H9 (cell line): ENCODE results near the gene MGMT. TPM values are rescaled to one million over a fixed set of nuclear protein-coding genes. Genes with fewer than 3 reads are reported as not detected.
A peak's percentile ranks its signal among the peaks of the same experiment; 100 is the strongest.

Experiments
- DNase-seq: peaks from one replicate; pipeline ENCODE4 v3.0.0-alpha.2; 2017
- H2AFZ ChIP-seq: one replicate; pipeline ENCODE4 v1.6.1; 2013; ENCODE audit warnings: mild to moderate bottlenecking, low read length, control low read depth, moderate library complexity
- H2AK5ac ChIP-seq: 2 replicates; pipeline ENCODE4 v1.6.1; 2013; ENCODE audit warnings: low read length, control low read depth, mixed read lengths; ENCODE audit not compliant: insufficient read length
- H2BK120ac ChIP-seq: one replicate; pipeline ENCODE4 v1.6.1; 2013; ENCODE audit warnings: low read depth, mild to moderate bottlenecking, low read length, control low read depth, inconsistent platforms; ENCODE audit not compliant: poor library complexity, severe bottlenecking
- H2BK12ac ChIP-seq: 2 replicates; pipeline ENCODE4 v1.6.1; 2013; ENCODE audit warnings: low read length, control low read depth, mixed read lengths, low read depth; ENCODE audit not compliant: insufficient read length
- H2BK15ac ChIP-seq: 2 replicates; pipeline ENCODE4 v1.6.1; 2013; ENCODE audit warnings: low read depth, low read length, control low read depth
- H2BK20ac ChIP-seq: one replicate; pipeline ENCODE4 v1.6.1; 2013; ENCODE audit warnings: low read depth, mild to moderate bottlenecking, low read length, control low read depth, inconsistent platforms; ENCODE audit not compliant: poor library complexity, severe bottlenecking
- H2BK5ac ChIP-seq: 2 replicates; pipeline ENCODE4 v1.6.1; 2013; ENCODE audit warnings: low read length, control low read depth, mixed read lengths; ENCODE audit not compliant: insufficient read length
- H3K14ac ChIP-seq: 2 replicates; pipeline ENCODE4 v1.6.1; 2013; ENCODE audit warnings: low read length, control low read depth; ENCODE audit not compliant: insufficient read depth
- H3K18ac ChIP-seq: 2 replicates; pipeline ENCODE4 v1.6.1; 2013; ENCODE audit warnings: low read depth, mild to moderate bottlenecking, mixed read lengths, low read length, control low read depth; ENCODE audit not compliant: insufficient read length
- H3K23ac ChIP-seq: 2 replicates; pipeline ENCODE4 v1.6.1; 2013; ENCODE audit warnings: low read length, control low read depth, mixed read lengths, low read depth; ENCODE audit not compliant: insufficient read length
- H3K23me2 ChIP-seq: 2 replicates; pipeline ENCODE4 v1.6.1; 2013; ENCODE audit warnings: low read depth, mild to moderate bottlenecking, mixed read lengths, low read length, control low read depth; ENCODE audit not compliant: insufficient read length, poor library complexity, severe bottlenecking
- H3K27ac ChIP-seq: 2 replicates; pipeline ENCODE4 v1.5.1; 2013; ENCODE audit warnings: low read length, control low read depth, mixed read lengths, low read depth; ENCODE audit not compliant: insufficient read length
- H3K27me3 ChIP-seq: 2 replicates; pipeline ENCODE4 v1.6.1; 2013; ENCODE audit warnings: low read length, control low read depth, inconsistent platforms; ENCODE audit not compliant: insufficient read depth
- H3K4ac ChIP-seq: 2 replicates; pipeline ENCODE4 v1.6.1; 2013; ENCODE audit warnings: low read depth, mild to moderate bottlenecking, control low read depth, inconsistent platforms, low read length, moderate library complexity
- H3K4me1 ChIP-seq: 2 replicates; pipeline ENCODE4 v1.6.1; 2013; ENCODE audit warnings: low read length, control low read depth, inconsistent platforms; ENCODE audit not compliant: insufficient read depth
- H3K4me2 ChIP-seq: 2 replicates; pipeline ENCODE4 v1.6.1; 2013; ENCODE audit warnings: low read length, control low read depth, mixed read lengths; ENCODE audit not compliant: insufficient read length, insufficient read depth
- H3K56ac ChIP-seq: 2 replicates; pipeline ENCODE4 v1.6.1; 2013; ENCODE audit warnings: low read depth, mild to moderate bottlenecking, mixed read lengths, low read length, control low read depth; ENCODE audit not compliant: insufficient read length
- H3K79me1 ChIP-seq: 2 replicates; pipeline ENCODE4 v1.6.1; 2013; ENCODE audit warnings: low read depth, mild to moderate bottlenecking, moderate library complexity, low read length, control low read depth, inconsistent platforms; ENCODE audit not compliant: insufficient read depth, poor library complexity, severe bottlenecking
- H3K79me2 ChIP-seq: 2 replicates; pipeline ENCODE4 v1.6.1; 2013; ENCODE audit warnings: low read length, control low read depth, inconsistent platforms; ENCODE audit not compliant: insufficient read depth
- H3K9ac ChIP-seq: 2 replicates; pipeline ENCODE4 v1.6.1; 2013; ENCODE audit warnings: low read length, control low read depth, mixed read lengths; ENCODE audit not compliant: insufficient read length; ENCODE audit errors: extremely low read depth
- H3K9me3 ChIP-seq: one replicate; pipeline ENCODE4 v1.6.1; 2013; ENCODE audit warnings: low read depth, low read length, inconsistent platforms; ENCODE audit not compliant: control insufficient read depth
- H3T11ph ChIP-seq: one replicate; pipeline ENCODE4 v1.6.1; 2013; ENCODE audit warnings: mild to moderate bottlenecking, low read length, control low read depth, inconsistent platforms
- H4K20me1 ChIP-seq: one replicate; pipeline ENCODE4 v1.6.1; 2013; ENCODE audit not compliant: control insufficient read depth, insufficient read length, insufficient read depth
- H4K5ac ChIP-seq: 2 replicates; pipeline ENCODE4 v1.6.1; 2013; ENCODE audit warnings: low read depth, mild to moderate bottlenecking, mixed read lengths, low read length, control low read depth; ENCODE audit not compliant: insufficient read length
- H4K8ac ChIP-seq: replicated peaks from 2 replicates; pipeline ENCODE4 v1.6.1; 2013; ENCODE audit warnings: low read length, control low read depth, mixed read lengths, low read depth; ENCODE audit not compliant: insufficient read length
- H4K91ac ChIP-seq: 2 replicates; pipeline ENCODE4 v1.6.1; 2013; ENCODE audit warnings: low read depth, mild to moderate bottlenecking, moderate library complexity, mixed read lengths, low read length, control low read depth; ENCODE audit not compliant: insufficient read length
- H3K27ac Mint-ChIP-seq, 3 experiments: 2 replicates in 2 of 3; 3 replicates in 1 of 3; pipeline ENCODE4 v1.8.0; 2020 to 2021; ENCODE audit warnings: mixed read lengths in 3 of 3, mild to moderate bottlenecking in 1 of 3, moderate library complexity in 1 of 3
- H3K27me3 Mint-ChIP-seq: 2 replicates; pipeline ENCODE4 v1.8.0; 2021; ENCODE audit warnings: low read depth, mild to moderate bottlenecking, moderate library complexity, mixed read lengths
- H3K36me3 Mint-ChIP-seq, 3 experiments: 2 replicates in 2 of 3; 3 replicates in 1 of 3; pipeline ENCODE4 v1.8.0; 2020 to 2021; ENCODE audit warnings: low read depth in 3 of 3, mixed read lengths in 3 of 3; ENCODE audit not compliant: insufficient read depth in 1 of 3
- H3K4me1 Mint-ChIP-seq, 2 experiments: 2 replicates each; pipeline ENCODE4 v1.8.0; 2020; ENCODE audit warnings: mixed read lengths in 2 of 2
- H3K4me3 Mint-ChIP-seq, 2 experiments: 2 replicates in 1 of 2; 3 replicates in 1 of 2; pipeline ENCODE4 v1.8.0; 2020 to 2021; ENCODE audit warnings: mild to moderate bottlenecking in 2 of 2, mixed read lengths in 2 of 2, moderate library complexity in 1 of 2
- H3K9me3 Mint-ChIP-seq, 2 experiments: 2 replicates in 1 of 2; 3 replicates in 1 of 2; pipeline ENCODE4 v1.8.0; 2020; ENCODE audit warnings: mild to moderate bottlenecking in 2 of 2, mixed read lengths in 2 of 2, moderate library complexity in 1 of 2
- CTCF ChIP-seq: fragments of 200-600 bp; sonication (generic); conservative IDR thresholded peaks from 3 replicates; pipeline ENCODE4 v1.8.0; 2021; ENCODE audit warnings: antibody characterized with exemption, mild to moderate bottlenecking
- WGBS: extraction: QIAGEN DNeasy Blood & Tissue Kit; methylation state at CpG from one replicate; pipeline ENCODE4 v1.1.7; 2013; ENCODE audit warnings: missing lambda C conversion rate, low lambda C conversion rate, mixed read lengths; ENCODE audit not compliant: insufficient read length; ENCODE audit errors: extremely low coverage; 5-methylcytosine and 5-hydroxymethylcytosine counted together
- total RNA-seq: library from RNA; stranded (reverse); gene quantifications from 2 replicates; pipeline ENCODE4 v1.2.1, GENCODE V29; 2021

MGMT gene
- total RNA-seq, 1 experiment from 2014 or later = 18.4 TPM

GRCh38 chr10:129652021-129652420 lies 185.0 kb downstream of the MGMT start:
- H2BK120ac ChIP-seq = no peak overlapping the region
- no peaks in the 10 kb centered on the region for H3K23me2 ChIP-seq
- H2BK5ac ChIP-seq = no peak overlapping the region
- H3K27me3 ChIP-seq = no peaks in the 10 kb centered on the region
- no peak overlapping the region for H3T11ph ChIP-seq
- no peak overlapping the region for H2AK5ac ChIP-seq
- H3K4me3 Mint-ChIP-seq = no peak overlapping the region
- no peaks in the 10 kb centered on the region; a peak in 1 of 7 replicates for H3K36me3 Mint-ChIP-seq
- H3K4me2 ChIP-seq = no peak overlapping the region
- H3K79me1 ChIP-seq = no peaks in the 10 kb centered on the region
- H3K9me3 ChIP-seq = no peaks in the 10 kb centered on the region
- H3K27ac Mint-ChIP-seq = peak overlapping the region in 1 of 3 experiments; percentile 86; a peak in 4 of 7 replicates
- H4K20me1 ChIP-seq = no peaks in the 10 kb centered on the region
- no peak overlapping the region for H3K4ac ChIP-seq
- no peak overlapping the region for H4K5ac ChIP-seq
- H2BK12ac ChIP-seq = no peak overlapping the region
- H3K4me1 ChIP-seq = no peaks in the 10 kb centered on the region
- H3K23ac ChIP-seq = no peak overlapping the region
- no CpG with 5 or more reads among the region's 15 CpGs for whole genome bisulfite sequencing
- no peak overlapping the region for H3K56ac ChIP-seq
- H2BK20ac ChIP-seq = no peak overlapping the region
- H3K18ac ChIP-seq = no peak overlapping the region
- H4K8ac ChIP-seq = no peak overlapping the region
- no peaks in the 10 kb centered on the region for H3K9me3 Mint-ChIP-seq
- H3K27ac ChIP-seq = no peak overlapping the region
- H4K91ac ChIP-seq = no peak overlapping the region
- H2BK15ac ChIP-seq = no peak overlapping the region
- peak overlapping the region; percentile 59; the same call in 1 of the 2 replicates for H3K14ac ChIP-seq
- H3K9ac ChIP-seq = no peak overlapping the region
- peaks cover 7 to 9% of the 10 kb centered on the region in 2 experiments for H3K4me1 Mint-ChIP-seq
- no peaks in the 10 kb centered on the region for H3K27me3 Mint-ChIP-seq
- TF ChIP-seq CTCF = no peak
- DNase-seq = no peak
- H3K79me2 ChIP-seq = no peaks in the 10 kb centered on the region
- H2AFZ ChIP-seq = no peak overlapping the region
